ENCODE data around the gene KCNK13. TPM values are rescaled to one million over a fixed set of nuclear protein-coding genes. Genes with fewer than 3 reads are reported as not detected.
"Not testable (repeated sequence)": the region's sequence is repeated elsewhere in the genome, so short reads cannot be mapped to it uniquely, and the experiment has no call there.

KCNK13 gene
- total RNA-seq, 1 experiment from 2014 or later = not detected

- Histone ChIP-seq H3K27ac (ENCODE audit: low read length) (no peak overlapping the region), H3K9me3 (ENCODE audit: control insufficient read depth, insufficient read depth, low read depth, low read length) (no peaks in the 10 kb centered on the region), H3K4me1 (ENCODE audit: control insufficient read depth, insufficient read depth, low read length) (no peaks in the 10 kb centered on the region), H3K4me3 (ENCODE audit: low read depth in 2 of 2, low read length in 2 of 2) (no peak overlapping the region), H3K27me3 (ENCODE audit: control insufficient read depth, insufficient read depth, low read length) (no peaks in the 10 kb centered on the region; the same call in 1 of the 2 replicates), H3K36me3 (ENCODE audit: control insufficient read depth, insufficient read depth, low read length) (no peaks in the 10 kb centered on the region)
- no peak for TF ChIP-seq SIN3A (IDR thresholded peaks at IDR 0.05; ENCODE audit: borderline replicate concordance, insufficient read depth, low read depth, low read length)
- TF ChIP-seq TCF7L2 (IDR thresholded peaks at IDR 0.05; ENCODE audit: low read depth, low read length) = no peak
- no peak for TF ChIP-seq REST (IDR thresholded peaks at IDR 0.05; ENCODE audit: insufficient read depth in 1 of 2, low read depth in 2 of 2, low read length in 1 of 2)
- TF ChIP-seq CTCF (IDR thresholded peaks at IDR 0.05) = no peak
- TF ChIP-seq POLR2AphosphoS5 (IDR thresholded peaks at IDR 0.05; ENCODE audit: low read depth, low read length) = no peak
- DNase-seq (ENCODE audit: low read depth, low spot score) (no peak), ATAC-seq (no peak)
- CTCF ChIA-PET = no interaction called here
- intact Hi-C loops (cut with micrococcal nuclease; ENCODE audit: unreplicated experiment) (no loop called here), in situ Hi-C loops (cut with HindIII; ENCODE audit: low pct_unique_long_range_greater_than_20kb, low sequenced_read_pairs) (no loop called here)
- no TSS peak for BruUV-seq (replicated peaks)
- POLR2A ChIA-PET = no interaction called here
These were observed 25.6 kb downstream of the KCNK13 start for GRCh38 chr14:90087433-90087832.

- Histone ChIP-seq H3K4me1 (ENCODE audit: control insufficient read depth, insufficient read depth, low read length) (no peaks in the 10 kb centered on the region), H3K27ac (ENCODE audit: low read length) (no peak overlapping the region), H3K36me3 (ENCODE audit: control insufficient read depth, insufficient read depth, low read length) (no peaks in the 10 kb centered on the region), H3K9me3 (ENCODE audit: control insufficient read depth, insufficient read depth, low read depth, low read length) (no peaks in the 10 kb centered on the region), H3K4me3 (ENCODE audit: low read depth in 2 of 2, low read length in 2 of 2) (no peak overlapping the region), H3K27me3 (ENCODE audit: control insufficient read depth, insufficient read depth, low read length) (no peaks in the 10 kb centered on the region)
- ChIA-PET CTCF (no interaction called here), POLR2A (no interaction called here)
- no TSS peak for BruUV-seq (replicated peaks)
- DNase-seq (ENCODE audit: low read depth, low spot score) (no peak), ATAC-seq (no peak)
- in situ Hi-C loops (cut with HindIII; ENCODE audit: low pct_unique_long_range_greater_than_20kb, low sequenced_read_pairs) = no loop called here
- intact Hi-C loops (cut with micrococcal nuclease; ENCODE audit: unreplicated experiment) = no loop called here
- TF ChIP-seq CTCF (IDR thresholded peaks at IDR 0.05) = no peak
- no peak for TF ChIP-seq SIN3A (IDR thresholded peaks at IDR 0.05; ENCODE audit: borderline replicate concordance, insufficient read depth, low read depth, low read length)
- no peak for TF ChIP-seq REST (IDR thresholded peaks at IDR 0.05; ENCODE audit: insufficient read depth in 1 of 2, low read depth in 2 of 2, low read length in 1 of 2)
- TF ChIP-seq TCF7L2 (IDR thresholded peaks at IDR 0.05; ENCODE audit: low read depth, low read length) = no peak
- TF ChIP-seq POLR2AphosphoS5 (IDR thresholded peaks at IDR 0.05; ENCODE audit: low read depth, low read length) = no peak
These were observed 26.4 kb downstream of the KCNK13 start for GRCh38 chr14:90088176-90088575.

- H3K36me3 ChIP-seq (ENCODE audit: control insufficient read depth, insufficient read depth, low read length); CTCF ChIA-PET; DNase-seq (ENCODE audit: low read depth, low spot score); H3K4me3 ChIP-seq (ENCODE audit: low read depth in 2 of 2, low read length in 2 of 2); in situ Hi-C loops (cut with HindIII; ENCODE audit: low pct_unique_long_range_greater_than_20kb, low sequenced_read_pairs); H3K27me3 ChIP-seq (ENCODE audit: control insufficient read depth, insufficient read depth, low read length); intact Hi-C loops (cut with micrococcal nuclease; ENCODE audit: unreplicated experiment); ATAC-seq; BruUV-seq (replicated peaks); H3K27ac ChIP-seq (ENCODE audit: low read length); POLR2A ChIA-PET; H3K9me3 ChIP-seq (ENCODE audit: control insufficient read depth, insufficient read depth, low read depth, low read length); H3K4me1 ChIP-seq (ENCODE audit: control insufficient read depth, insufficient read depth, low read length): not testable (repeated sequence)
These were observed 27.7 kb downstream of the KCNK13 start for GRCh38 chr14:90089486-90089885.

Data from Panc1 (cell line).